ENCODE results near the gene CACNA1S.
A peak's percentile ranks its signal among the peaks of the same experiment; 100 is the strongest.

Gene CACNA1S

GRCh38 chr1:201024625-201024998, 87.6 kb downstream of the CACNA1S start:
- no peak for DNase-seq

GRCh38 chr1:201023920-201024624, 88.2 kb downstream of the CACNA1S start:
- peak; percentile 36 for DNase-seq

GRCh38 chr1:201023517-201023902, 88.7 kb downstream of the CACNA1S start, which contains the start of gene KIF21B:
TSS of gene KIF21B (minus strand) at chr1:201023714. CDS start at chr1:201023383, 331 bp downstream.
- peak; percentile 82 for DNase-seq

- peak; percentile 70 for DNase-seq
Measured at GRCh38 chr1:201022820-201023516, 89.3 kb downstream of the CACNA1S start.

GRCh38 chr1:201022493-201022819, 89.8 kb downstream of the CACNA1S start:
- no peak for DNase-seq

GRCh38 chr1:201021630-201022492, 90.4 kb downstream of the CACNA1S start:
- DNase-seq, result no peak

- DNase-seq, result no peak
Measured at GRCh38 chr1:201020721-201021629, 91.3 kb downstream of the CACNA1S start.

GRCh38 chr1:201020040-201020591, 92.1 kb downstream of the CACNA1S start:
- DNase-seq, result no peak

GRCh38 chr1:201019321-201019977, 92.8 kb downstream of the CACNA1S start:
- peak; percentile 76 for DNase-seq

- DNase-seq, result no peak
Measured at GRCh38 chr1:201017828-201018163, 94.4 kb downstream of the CACNA1S start.

GRCh38 chr1:201016943-201017827, 95.0 kb downstream of the CACNA1S start:
- DNase-seq, result no peak

- no peak for DNase-seq
Measured at GRCh38 chr1:201016211-201016651, 96.0 kb downstream of the CACNA1S start.

- DNase-seq, result peak; percentile 59
Measured at GRCh38 chr1:201015551-201016091, 96.6 kb downstream of the CACNA1S start.

GRCh38 chr1:201014816-201015200, 97.4 kb downstream of the CACNA1S start:
- DNase-seq, result peak; percentile 70

GRCh38 chr1:201013991-201014815, 98.0 kb downstream of the CACNA1S start:
- no peak for DNase-seq

- DNase-seq, result peak; percentile 82
Measured at GRCh38 chr1:201013031-201013485, 99.2 kb downstream of the CACNA1S start.

GRCh38 chr1:201011616-201012015, 100.6 kb downstream of the CACNA1S start:
- DNase-seq, result no peak

- no peak for DNase-seq
Measured at GRCh38 chr1:201009962-201010645, 102.1 kb downstream of the CACNA1S start.
